ENCODE results near the gene DUXB.

DUXB gene

GRCh38 chr16:75658175-75658574, 43.1 kb downstream of the DUXB start:
- no peak for DNase-seq

DNA sequence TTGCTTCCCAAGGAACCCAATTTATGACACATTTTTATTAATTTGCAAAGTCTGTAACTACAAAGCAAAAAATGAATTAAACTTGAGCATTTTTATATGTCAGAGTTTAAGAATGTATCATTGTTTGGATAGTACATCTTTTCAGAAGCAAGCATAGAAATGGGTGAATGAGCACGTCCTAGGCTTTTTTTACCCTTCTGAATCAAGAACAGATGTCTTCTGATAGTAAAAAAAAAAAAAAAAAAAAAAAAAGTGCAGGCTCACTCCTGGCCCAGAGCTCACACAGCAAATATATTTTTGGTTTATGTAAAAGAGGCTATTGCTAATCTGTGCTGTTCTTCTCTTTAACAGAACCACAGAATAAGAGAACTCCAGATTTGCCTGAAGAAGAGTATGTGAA, 47.3 kb downstream of the DUXB start:
- DNase-seq, result no peak

GRCh38 chr16:75648265-75649076, 52.8 kb downstream of the DUXB start:
- peak; percentile 58 to 77 for DNase-seq

DNA sequence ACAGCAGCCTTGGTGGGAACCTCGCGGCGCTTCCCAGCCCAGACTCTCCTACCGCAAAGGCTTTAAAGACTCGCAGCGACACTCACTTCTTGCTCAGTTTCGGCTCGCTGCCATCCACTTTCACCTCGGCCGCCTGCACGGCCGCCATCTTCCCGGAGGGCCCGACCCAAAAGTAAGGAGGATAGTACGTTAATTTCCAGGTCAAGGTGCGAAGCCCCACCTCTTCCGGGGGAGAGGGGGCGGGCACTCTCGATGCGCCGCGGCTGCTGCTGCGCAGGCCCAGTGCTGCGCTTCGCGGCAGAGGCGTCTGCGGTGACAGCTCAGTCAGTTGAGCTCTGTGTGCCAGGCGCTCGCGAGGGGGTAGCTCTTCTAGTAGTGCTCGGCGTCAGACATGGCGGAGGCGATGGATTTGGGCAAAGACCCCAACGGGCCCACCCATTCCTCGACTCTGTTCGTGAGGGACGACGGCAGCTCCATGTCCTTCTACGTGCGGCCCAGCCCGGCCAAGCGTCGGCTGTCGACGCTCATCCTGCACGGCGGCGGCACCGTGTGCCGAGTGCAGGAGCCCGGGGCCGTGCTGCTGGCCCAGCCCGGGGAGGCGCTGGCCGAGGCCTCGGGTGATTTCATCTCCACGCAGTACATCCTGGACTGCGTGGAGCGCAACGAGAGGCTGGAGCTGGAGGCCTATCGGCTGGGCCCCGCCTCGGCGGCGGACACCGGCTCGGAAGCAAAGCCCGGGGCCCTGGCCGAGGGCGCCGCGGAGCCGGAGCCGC, 53.6 kb downstream of the DUXB start, which contains the start of the genes KARS1 and TERF2IP:
Gene KARS1 (minus strand): TSS at position 174 of the 773 bp plus-strand sequence. CDS start 26 bp downstream, at position 148.
Gene TERF2IP (plus strand): TSS at position 282 of the 773 bp plus-strand sequence. CDS start 110 bp downstream, at position 392.
- DNase-seq, result peak; percentile 76 to 92

GRCh38 chr16:75647112-75647491, 54.2 kb downstream of the DUXB start:
- no peak for DNase-seq

DNA sequence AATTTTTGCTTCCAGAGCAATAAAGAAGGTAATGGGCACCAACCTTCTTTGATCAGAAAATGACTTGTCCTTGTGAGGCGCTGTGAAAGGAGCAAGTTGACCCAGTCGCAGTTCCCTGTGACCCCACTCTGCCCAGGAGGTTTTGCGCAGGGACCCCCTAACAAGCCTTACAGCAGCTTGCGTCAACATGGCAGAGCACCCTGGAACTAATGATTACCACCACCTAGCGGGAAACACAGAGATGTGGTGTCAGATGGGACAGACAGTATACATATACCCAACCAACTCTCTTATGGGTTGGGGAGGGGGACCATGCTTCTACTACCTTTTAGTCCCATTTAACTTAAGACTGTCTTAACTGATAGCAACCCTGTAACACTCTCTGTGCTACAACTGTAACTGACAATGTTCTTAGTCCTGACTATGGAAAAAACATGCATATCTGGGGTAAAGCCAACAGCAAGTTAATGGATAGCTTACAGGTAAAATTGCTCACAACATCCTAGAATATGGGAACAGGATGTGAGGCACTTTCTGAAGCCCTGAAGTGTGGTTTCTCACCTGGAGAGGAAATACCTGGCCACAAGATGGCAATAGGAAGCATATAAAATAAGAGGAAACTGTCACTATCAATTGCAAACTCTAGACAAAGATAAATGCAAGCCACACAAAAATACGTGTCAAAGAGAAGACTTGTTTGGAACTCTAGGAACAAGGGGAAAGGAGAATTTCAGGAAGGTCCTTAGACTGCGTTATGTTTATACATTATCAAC, 56.8 kb downstream of the DUXB start:
- DNase-seq, result no peak

All from NCI-H526 (cell line).